H1 (cell line): ENCODE measurements around the gene CACNA2D3. TPM values are rescaled to one million over a fixed set of nuclear protein-coding genes. Genes with fewer than 3 reads are reported as not detected.

Source experiments
- CTCF ChIA-PET: fragments of 300-600 bp; sonication (Branson Sonifier 250); formaldehyde crosslinking; loops from one replicate; lab custom pipeline; 2021; ENCODE audit not compliant: partially characterized antibody; lab: Charles Lee
- POLR2A ChIA-PET: fragments of 300-600 bp; sonication (Branson Sonifier 250); formaldehyde crosslinking; loops from one replicate; lab custom pipeline; 2021; ENCODE audit warnings: inconsistent platforms; ENCODE audit not compliant: partially characterized antibody; lab: Charles Lee
- DNase-seq, 2 experiments: peaks; one replicate each; pipeline versions ENCODE4 v3.0.0 to v3.0.0-alpha.2; 2010 to 2022; ENCODE audit warnings: low spot score in 2 of 2, low read depth in 1 of 2, mixed read lengths in 1 of 2
- FAIRE-seq: peaks from 2 replicates; lab custom pipeline; 2011; peaks lifted over from hg19 to GRCh38; lab: Jason Lieb, UNC
- H2AFZ ChIP-seq: 2 replicates; pipeline ENCODE4 v1.8.1; 2012; ENCODE audit warnings: low read length, inconsistent platforms
- H2AK5ac ChIP-seq: 2 replicates; pipeline ENCODE4 v1.6.1; 2013; ENCODE audit warnings: low read depth, low read length
- H2BK120ac ChIP-seq: replicated peaks from 2 replicates; pipeline ENCODE3; 2013; ENCODE audit warnings: low read depth, low read length, inconsistent platforms
- H2BK12ac ChIP-seq: 2 replicates; pipeline ENCODE4 v1.6.1; 2013; ENCODE audit warnings: low read depth, low read length
- H2BK15ac ChIP-seq: 2 replicates; pipeline ENCODE4 v1.6.1; 2013; ENCODE audit warnings: low read length
- H2BK20ac ChIP-seq: 2 replicates; pipeline ENCODE4 v1.6.1; 2013; ENCODE audit warnings: low read length
- H2BK5ac ChIP-seq: 2 replicates; pipeline ENCODE4 v1.6.1; 2013; ENCODE audit warnings: low read depth, low read length
- H3K14ac ChIP-seq: 2 replicates; pipeline ENCODE4 v1.6.1; 2013; ENCODE audit warnings: inconsistent platforms; ENCODE audit not compliant: insufficient read length
- H3K18ac ChIP-seq: 2 replicates; pipeline ENCODE4 v1.6.1; 2013; ENCODE audit warnings: low read length; ENCODE audit errors: extremely low read depth
- H3K23ac ChIP-seq: 2 replicates; pipeline ENCODE4 v1.6.1; 2013; ENCODE audit warnings: inconsistent platforms; ENCODE audit not compliant: insufficient read length
- H3K23me2 ChIP-seq: 2 replicates; pipeline ENCODE4 v1.6.1; 2013; ENCODE audit warnings: low read depth, low read length
- H3K27ac ChIP-seq: 2 replicates; pipeline ENCODE4 v1.6.1; 2011; ENCODE audit warnings: low read depth, low read length, inconsistent platforms
- H3K27me3 ChIP-seq, 4 experiments: replicated peaks in 1 of 4; 1 replicate in 1 of 4; 2 replicates in 3 of 4; pipeline versions ENCODE4 v1.6.1 to v1.8.1; 2011 to 2013; ENCODE audit warnings: low read length in 3 of 4, mild to moderate bottlenecking in 3 of 4, inconsistent platforms in 2 of 4, mixed read lengths in 2 of 4, moderate library complexity in 1 of 4; ENCODE audit not compliant: control insufficient read depth in 3 of 4, insufficient read depth in 3 of 4; ENCODE audit errors: extremely low read depth in 1 of 4
- H3K36me3 ChIP-seq, 4 experiments: 2 replicates each; pipeline versions ENCODE4 v1.6.1 to v1.8.1; 2011 to 2013; ENCODE audit warnings: mild to moderate bottlenecking in 4 of 4, low read length in 3 of 4, moderate library complexity in 2 of 4, control low read depth in 1 of 4, inconsistent platforms in 1 of 4; ENCODE audit not compliant: insufficient read depth in 4 of 4, control insufficient read depth in 2 of 4
- H3K4ac ChIP-seq: replicated peaks from 2 replicates; pipeline ENCODE3; 2013; ENCODE audit warnings: low read length, low read depth, mixed read lengths, inconsistent platforms; ENCODE audit not compliant: insufficient read length
- H3K4me1 ChIP-seq, 4 experiments: replicated peaks in 1 of 4; 1 replicate in 1 of 4; 2 replicates in 3 of 4; pipeline versions ENCODE4 v1.6.1 to v1.8.1; 2011 to 2013; ENCODE audit warnings: low read length in 3 of 4, inconsistent platforms in 2 of 4, mixed read lengths in 1 of 4; ENCODE audit not compliant: insufficient read depth in 4 of 4, control insufficient read depth in 3 of 4
- H3K4me2 ChIP-seq, 2 experiments: 2 replicates each; pipeline versions ENCODE4 v1.6.1 to v1.8.1; 2011 to 2013; ENCODE audit warnings: low read depth in 2 of 2, low read length in 2 of 2, control low read depth in 1 of 2, inconsistent platforms in 1 of 2, mild to moderate bottlenecking in 1 of 2; ENCODE audit not compliant: insufficient read depth in 1 of 2
- H3K4me3 ChIP-seq, 4 experiments: fragments of 200-600, 300-600 bp in 1 of 4; sonication (generic), shearing (Covaris generic), sonication (Bioruptor Twin) in 1 of 4; 2 replicates each; pipeline versions ENCODE4 v1.5.1 to v1.8.1; 2011 to 2016; ENCODE audit warnings: low read length in 4 of 4, low read depth in 3 of 4, control low read depth in 2 of 4, inconsistent platforms in 2 of 4, mild to moderate bottlenecking in 2 of 4, mixed read lengths in 1 of 4, moderate library complexity in 1 of 4; ENCODE audit not compliant: insufficient read depth in 2 of 4; ENCODE audit errors: extremely low read depth in 1 of 4
- H3K56ac ChIP-seq: replicated peaks from 2 replicates; pipeline ENCODE3; 2013; ENCODE audit warnings: low read depth, mild to moderate bottlenecking, mixed read lengths, low read length, inconsistent platforms; ENCODE audit not compliant: insufficient read length
- H3K79me1 ChIP-seq: 2 replicates; pipeline ENCODE4 v1.6.1; 2013; ENCODE audit warnings: low read depth, low read length, control low read depth
- H3K79me2 ChIP-seq, 2 experiments: 2 replicates each; pipeline versions ENCODE4 v1.6.1 to v1.8.1; 2012 to 2013; ENCODE audit warnings: low read length in 2 of 2, mild to moderate bottlenecking in 2 of 2, inconsistent platforms in 1 of 2; ENCODE audit not compliant: insufficient read depth in 2 of 2, control insufficient read depth in 1 of 2
- H3K9ac ChIP-seq, 4 experiments: replicated peaks in 1 of 4; 1 replicate in 1 of 4; 2 replicates in 3 of 4; pipeline versions ENCODE4 v1.6.1 to v1.8.1; 2011 to 2013; ENCODE audit warnings: low read depth in 3 of 4, low read length in 3 of 4, control low read depth in 2 of 4, mild to moderate bottlenecking in 2 of 4, moderate library complexity in 2 of 4, inconsistent platforms in 1 of 4; ENCODE audit errors: extremely low read depth in 1 of 4
- H3K9me3 ChIP-seq, 2 experiments: 2 replicates each; pipeline versions ENCODE4 v1.6.1 to v1.8.1; 2012 to 2013; ENCODE audit warnings: mild to moderate bottlenecking in 2 of 2, moderate library complexity in 2 of 2, control low read depth in 1 of 2, inconsistent platforms in 1 of 2, low read depth in 1 of 2, low read length in 1 of 2, mixed read lengths in 1 of 2; ENCODE audit not compliant: insufficient read depth in 2 of 2
- H4K20me1 ChIP-seq, 2 experiments: replicated peaks in 1 of 2; 2 replicates each; pipeline versions ENCODE3 to v1.8.1; 2011 to 2013; ENCODE audit warnings: inconsistent platforms in 2 of 2, low read length in 2 of 2, mild to moderate bottlenecking in 1 of 2; ENCODE audit not compliant: insufficient read depth in 2 of 2, control insufficient read depth in 1 of 2
- H4K5ac ChIP-seq: 2 replicates; pipeline ENCODE4 v1.6.1; 2013; ENCODE audit warnings: low read length, low read depth, mixed read lengths, inconsistent platforms; ENCODE audit not compliant: insufficient read length
- H4K8ac ChIP-seq: 2 replicates; pipeline ENCODE4 v1.8.0; 2013; ENCODE audit warnings: mild to moderate bottlenecking, moderate library complexity, low read length, inconsistent platforms; ENCODE audit not compliant: insufficient read depth; ENCODE audit errors: extremely low read depth
- H4K91ac ChIP-seq: replicated peaks from 2 replicates; pipeline ENCODE3; 2013; ENCODE audit warnings: low read length, mixed read lengths, inconsistent platforms; ENCODE audit not compliant: insufficient read length
- CBX8 ChIP-seq: fragments of 300-800, 300-1000 bp; sonication (generic); IDR thresholded peaks from 2 replicates; pipeline ENCODE4 v1.7.1; 2016; ENCODE audit warnings: low read depth, low read length, borderline replicate concordance
- GTF2F1 ChIP-seq: IDR thresholded peaks from 2 replicates; pipeline ENCODE4 v1.6.1; 2012; ENCODE audit warnings: low read depth, low read length, improper control_type of control experiment, borderline replicate concordance
- JUND ChIP-seq: IDR thresholded peaks from 2 replicates; pipeline ENCODE4 v1.6.1; 2011; ENCODE audit warnings: mild to moderate bottlenecking, improper control_type of control experiment, low read length
- POU5F1 ChIP-seq: IDR thresholded peaks from 2 replicates; pipeline ENCODE4 v1.6.1; 2011; ENCODE audit warnings: low read depth, mild to moderate bottlenecking, low read length, moderate library complexity
- WGBS, 2 experiments: shearing (Covaris generic) in 1 of 2; methylation state at CpG; one replicate each; pipeline versions ENCODE4 v1.1.6 to v1.1.7; 2013 to 2015; ENCODE audit warnings: low lambda C conversion rate in 2 of 2, mixed read lengths in 2 of 2, inconsistent platforms in 1 of 2, low coverage in 1 of 2, missing lambda C conversion rate in 1 of 2; ENCODE audit not compliant: insufficient replicate concordance in 2 of 2, insufficient coverage in 1 of 2, insufficient read length in 1 of 2; ENCODE audit errors: extremely low coverage in 1 of 2, missing lambda C conversion rate in 1 of 2; 5-methylcytosine and 5-hydroxymethylcytosine counted together
- polyA plus RNA-seq, 7 experiments: library from polyadenylated mRNA; depleted of rRNA in 3 of 7; stranded (reverse) in 5 of 7; unstranded in 2 of 7; fragments of >200 nt in 5 of 7; fragments of 200-250 nt in 2 of 7; gene quantifications; 1 replicate in 5 of 7; 2 replicates in 1 of 7; 4 replicates in 1 of 7; pipeline versions ENCODE4 v1.2.1 to v1.2.3, GENCODE V29; 2011 to 2013; ENCODE audit warnings: missing spikeins in 2 of 7, mixed read lengths in 2 of 7
- total RNA-seq: library from RNA; stranded (reverse); fragmentation: NEBNext Ultra II Directional; extraction: Animal tissue kit (Norgen Biotek cat#: 25700); gene quantifications from 2 replicates; pipeline ENCODE4 v1.2.1, GENCODE V29; 2021

The CACNA2D3 gene
- total and polyA plus RNA-seq, 2 of the 8 experiments (the other 6 are each of a cell fraction or from before 2014, with no cell fraction given), result 1.5 to 1.8 TPM

- peak overlapping the region; percentile 79; the same call in 1 of the 2 replicates for H2BK5ac ChIP-seq
- peak overlapping the region; percentile 90; the same call in 1 of the 2 replicates for H2BK20ac ChIP-seq
- H3K27ac ChIP-seq, result no peak overlapping the region
These were observed 831.7 kb downstream of the CACNA2D3 start for GRCh38 chr3:54954022-54954421.

More at GRCh38 chr3:54954022-54954421, 831.7 kb downstream of the CACNA2D3 start:
- Histone ChIP-seq H3K14ac (no peak overlapping the region), H2BK15ac (no peak overlapping the region), H3K27me3 (no peaks in the 10 kb centered on the region), H3K4me2 (no peak overlapping the region; a peak in 1 of 4 replicates), H2BK120ac (no peak overlapping the region), H4K5ac (no peak overlapping the region), H3K4me3 (no peak overlapping the region), H2BK12ac (peak overlapping the region; percentile 40), H3K79me2 (no peaks in the 10 kb centered on the region), H2AK5ac (no peak overlapping the region; the same call in 1 of the 2 replicates), H3K56ac (no peak overlapping the region), H3K23ac (no peak overlapping the region), H4K8ac (no peak overlapping the region), H3K36me3 (no peaks in the 10 kb centered on the region), H4K20me1 (no peaks in the 10 kb centered on the region), H3K79me1 (no peaks in the 10 kb centered on the region; the same call in 1 of the 2 replicates), H3K9ac (no peak overlapping the region), H4K91ac (peak overlapping the region; percentile 31), H2AFZ (no peak overlapping the region), H3K4ac (no peak overlapping the region), H3K23me2 (no peaks in the 10 kb centered on the region), H3K4me1 (peaks cover 0 to 8% (median 5%) of the 10 kb centered on the region in 4 experiments; a peak in 3 of 7 replicates), H3K18ac (peak overlapping the region; percentile 68; the same call in 1 of the 2 replicates), H3K9me3 (no peaks in the 10 kb centered on the region)
- FAIRE-seq (no peak), DNase-seq (peak in 1 of 2 experiments; percentile 19)
- no peak for TF ChIP-seq GTF2F1
- no peak for TF ChIP-seq CBX8
- TF ChIP-seq POU5F1, result no peak
- TF ChIP-seq JUND, result peak; percentile 42; the same call in 1 of the 2 replicates
- POLR2A ChIA-PET, result no interaction called here
- WGBS, 2 experiments, result 85% methylated on average over 5 of the region's 5 CpGs; no CpG with 5 or more reads in 1 of the 2 experiments
- CTCF ChIA-PET, result interaction anchor here (1.1 to 1.3 kb wide), 3 partner anchors 11 to 99 kb away, joined by 3 to 4 read pairs (median 3); no protein-coding TSS in a partner anchor
